Loucy (cell line): ENCODE data around the gene PIGP.

Source experiments
- CTCF ChIP-seq: fragments of 200-600 bp; sonication (generic); conservative IDR thresholded peaks from 2 replicates; pipeline ENCODE4 v1.5.1; 2014; ENCODE audit warnings: mild to moderate bottlenecking, antibody characterized with exemption, low read length
- EZH2phosphoT487 ChIP-seq: fragments of 200-600 bp; IDR thresholded peaks from 2 replicates; pipeline ENCODE4 v1.6.1; 2018; ENCODE audit warnings: antibody characterized with exemption, mild to moderate bottlenecking, moderate library complexity, borderline replicate concordance

- TF ChIP-seq CTCF: no peak
- TF ChIP-seq EZH2phosphoT487: no peak
Observed at GRCh38 chr21:37093977-37094376, 21.1 kb upstream of the PIGP start.
